WTC11 (cell line): ENCODE measurements around the gene SLC6A4. TPM values are rescaled to one million over a fixed set of nuclear protein-coding genes. Genes with fewer than 3 reads are reported as not detected.
"Not testable (repeated sequence)": the region's sequence is repeated elsewhere in the genome, so short reads cannot be mapped to it uniquely, and the experiment has no call there.

Source experiments
- ATAC-seq: fragments of 200-7000 bp; cut with Tn5 transposase; 2 replicates; pipeline ENCODE4 v1.10.0; 2021; ENCODE audit warnings: mild to moderate bottlenecking, moderate library complexity
- CTCF ChIA-PET: fragments of 300-600 bp; sonication (Branson Sonifier 250); formaldehyde crosslinking; loops from one replicate; lab custom pipeline; 2021; ENCODE audit warnings: antibody characterized with exemption; lab: Charles Lee
- POLR2A ChIA-PET: fragments of 350-600 bp; sonication (Branson Sonifier 250); formaldehyde crosslinking; loops from one replicate; lab custom pipeline; 2021; ENCODE audit warnings: antibody characterized with exemption; lab: Charles Lee
- DNase-seq: peaks from one replicate; pipeline ENCODE4 v3.0.0; 2021; ENCODE audit warnings: low spot score
- H3K27ac Mint-ChIP-seq: 2 replicates; pipeline ENCODE4 v1.8.0; 2021; ENCODE audit warnings: mixed read lengths
- H3K27me3 Mint-ChIP-seq: 2 replicates; pipeline ENCODE4 v1.8.0; 2021; ENCODE audit warnings: low read depth, mild to moderate bottlenecking, moderate library complexity, mixed read lengths
- H3K36me3 Mint-ChIP-seq: 2 replicates; pipeline ENCODE4 v1.8.0; 2021; ENCODE audit warnings: mixed read lengths
- H3K4me1 Mint-ChIP-seq: 2 replicates; pipeline ENCODE4 v1.8.0; 2022; ENCODE audit warnings: mixed read lengths
- H3K4me3 Mint-ChIP-seq: 2 replicates; pipeline ENCODE4 v1.8.0; 2021; ENCODE audit warnings: mild to moderate bottlenecking, moderate library complexity, mixed read lengths
- H3K9me3 Mint-ChIP-seq: 2 replicates; pipeline ENCODE4 v1.8.0; 2021; ENCODE audit warnings: mixed read lengths
- AFF4 ChIP-seq: sonication (generic); formaldehyde crosslinking; IDR thresholded peaks from 2 replicates; pipeline ENCODE4 v1.8.1; 2023; ENCODE audit warnings: mild to moderate bottlenecking, missing genetic modification reagents, borderline replicate concordance
- ATF2 ChIP-seq: sonication (generic); formaldehyde crosslinking; IDR thresholded peaks from 2 replicates; pipeline ENCODE4 v1.8.1; 2022; ENCODE audit warnings: low read depth, missing genetic modification reagents, borderline replicate concordance
- CREB1 ChIP-seq: sonication (generic); formaldehyde crosslinking; IDR thresholded peaks from 2 replicates; pipeline ENCODE4 v1.8.0; 2023; ENCODE audit warnings: mild to moderate bottlenecking, missing genetic modification reagents
- CTCF ChIP-seq: fragments of 200-600 bp; IDR thresholded peaks from 2 replicates; pipeline ENCODE4 v1.8.0; 2022; ENCODE audit warnings: antibody characterized with exemption
- E2F4 ChIP-seq: sonication (generic); formaldehyde crosslinking; IDR thresholded peaks from 2 replicates; pipeline ENCODE4 v1.8.1; 2022; ENCODE audit warnings: low read depth, mild to moderate bottlenecking, moderate library complexity, missing genetic modification reagents, borderline replicate concordance
- ELF4 ChIP-seq: sonication (generic); formaldehyde crosslinking; IDR thresholded peaks from 2 replicates; pipeline ENCODE4 v1.8.1; 2022; ENCODE audit warnings: low read depth, mild to moderate bottlenecking, moderate library complexity, missing genetic modification reagents
- EMX1 ChIP-seq: fragments of 250-450 bp; sonication (Bioruptor Pico); IDR thresholded peaks from 2 replicates; pipeline ENCODE4 v1.8.0; 2021; ENCODE audit warnings: mild to moderate bottlenecking
- GABPB1 ChIP-seq: sonication (generic); formaldehyde crosslinking; IDR thresholded peaks from 2 replicates; pipeline ENCODE4 v1.8.1; 2023; ENCODE audit warnings: mild to moderate bottlenecking, missing genetic modification reagents
- MLX ChIP-seq: sonication (generic); formaldehyde crosslinking; IDR thresholded peaks from 2 replicates; pipeline ENCODE4 v1.8.1; 2023; ENCODE audit warnings: mild to moderate bottlenecking, missing genetic modification reagents, moderate library complexity
- NFE2L1 ChIP-seq: sonication (generic); formaldehyde crosslinking; IDR thresholded peaks from 2 replicates; pipeline ENCODE4 v1.8.1; 2023; ENCODE audit warnings: missing genetic modification reagents
- NFYB ChIP-seq: sonication (generic); formaldehyde crosslinking; conservative IDR thresholded peaks from 2 replicates; pipeline ENCODE4 v1.8.0; 2022; ENCODE audit warnings: low read depth, missing genetic modification reagents
- NR3C1 ChIP-seq: sonication (generic); formaldehyde crosslinking; conservative IDR thresholded peaks from 2 replicates; pipeline ENCODE4 v1.8.1; 2023; ENCODE audit warnings: low read depth, mild to moderate bottlenecking, missing genetic modification reagents
- ZNF121 ChIP-seq: sonication (generic); formaldehyde crosslinking; IDR thresholded peaks from 2 replicates; pipeline ENCODE4 v1.8.0; 2023; ENCODE audit warnings: missing genetic modification reagents
- ZNF425 ChIP-seq: fragments of 250-450 bp; sonication (Bioruptor Pico); conservative IDR thresholded peaks from 2 replicates; pipeline ENCODE4 v1.9.0; 2021; ENCODE audit warnings: mild to moderate bottlenecking
- ZNF532 ChIP-seq: fragments of 250-450 bp; sonication (Bioruptor Pico); IDR thresholded peaks from 2 replicates; pipeline ENCODE4 v1.9.0; 2021; ENCODE audit warnings: mild to moderate bottlenecking, borderline replicate concordance
- total RNA-seq: library from RNA; stranded (reverse); gene quantifications from 3 replicates; pipeline ENCODE4 v1.2.3, GENCODE V29; 2021

The SLC6A4 gene
- total RNA-seq, 1 experiment from 2014 or later, result 0.13 TPM

- H3K36me3 Mint-ChIP-seq, result no peaks in the 10 kb centered on the region
- TF ChIP-seq MLX (CRISPR knock-in tag), result no peak
- TF ChIP-seq NR3C1 (CRISPR knock-in tag), result no peak
- TF ChIP-seq E2F4 (CRISPR knock-in tag), result no peak
- no peak for TF ChIP-seq CTCF
- TF ChIP-seq ZNF121 (CRISPR knock-in tag), result no peak
- no peak for TF ChIP-seq AFF4 (CRISPR knock-in tag)
- no peak for TF ChIP-seq ATF2 (CRISPR knock-in tag)
- no peak for TF ChIP-seq NFYB (CRISPR knock-in tag)
- ATAC-seq, result peak; percentile 31; the same call in 1 of the 2 replicates
- H3K9me3 Mint-ChIP-seq, result no peaks in the 10 kb centered on the region
- no peak for DNase-seq
- H3K4me3 Mint-ChIP-seq, result no peak overlapping the region
- H3K4me1 Mint-ChIP-seq, result peaks cover 3% of the 10 kb centered on the region; the same call in 1 of the 2 replicates
- CTCF ChIA-PET, result no interaction called here
- H3K27me3 Mint-ChIP-seq, result peaks cover 40% of the 10 kb centered on the region
- H3K27ac Mint-ChIP-seq, result no peak overlapping the region
- POLR2A ChIA-PET, result no interaction called here
Observed at GRCh38 chr17:30230596-30231125, 4.8 kb downstream of the SLC6A4 start.

- POLR2A ChIA-PET, ATAC-seq, H3K27ac Mint-ChIP-seq, H3K4me1 Mint-ChIP-seq, H3K9me3 Mint-ChIP-seq, H3K36me3 Mint-ChIP-seq, H3K4me3 Mint-ChIP-seq, CTCF ChIA-PET, DNase-seq: not testable (repeated sequence)
- H3K27me3 Mint-ChIP-seq, result peaks cover 34% of the 10 kb centered on the region
Observed at GRCh38 chr17:30230009-30230408, 5.5 kb downstream of the SLC6A4 start.

GRCh38 chr17:30229012-30229411, 6.5 kb downstream of the SLC6A4 start:
- Mint-ChIP-seq H3K27ac (no peak overlapping the region), H3K4me3 (no peak overlapping the region), H3K36me3 (no peaks in the 10 kb centered on the region), H3K9me3 (no peaks in the 10 kb centered on the region), H3K27me3 (peaks cover 24% of the 10 kb centered on the region), H3K4me1 (peaks cover 11% of the 10 kb centered on the region; the same call in 1 of the 2 replicates)
- ChIA-PET CTCF (interaction anchor here (1.1 kb wide), 1 partner anchor 124 kb away, joined by 3 read pairs; no protein-coding TSS in a partner anchor), POLR2A (no interaction called here)
- DNase-seq, result no peak
- ATAC-seq, result no peak
- TF ChIP-seq GABPB1, result no peak
- TF ChIP-seq ZNF532 (CRISPR knock-in tag), result no peak
- no peak for TF ChIP-seq CREB1 (CRISPR knock-in tag)
- no peak for TF ChIP-seq ELF4 (CRISPR knock-in tag)
- no peak for TF ChIP-seq EMX1 (CRISPR knock-in tag)
- no peak for TF ChIP-seq ZNF425
- no peak for TF ChIP-seq ZNF121 (CRISPR knock-in tag)
- no peak for TF ChIP-seq NFE2L1
